B cell (primary cell): ENCODE data around the gene MLXIPL.

ENCODE experiments used
- EZH2 ChIP-seq: IDR thresholded peaks from 2 replicates; pipeline ENCODE4 v1.6.1; 2012; ENCODE audit warnings: borderline replicate concordance, low read depth, mild to moderate bottlenecking, moderate library complexity, low read length; ENCODE audit not compliant: insufficient read depth, poor library complexity, severe bottlenecking
- TF ChIP-seq, protein P1 (sequence below): fragments of 200-600 bp; IDR thresholded peaks from one replicate; pipeline ENCODE4 v1.8.0; 2022; ENCODE audit warnings: antibody characterized with exemption, mild to moderate bottlenecking

DNA sequence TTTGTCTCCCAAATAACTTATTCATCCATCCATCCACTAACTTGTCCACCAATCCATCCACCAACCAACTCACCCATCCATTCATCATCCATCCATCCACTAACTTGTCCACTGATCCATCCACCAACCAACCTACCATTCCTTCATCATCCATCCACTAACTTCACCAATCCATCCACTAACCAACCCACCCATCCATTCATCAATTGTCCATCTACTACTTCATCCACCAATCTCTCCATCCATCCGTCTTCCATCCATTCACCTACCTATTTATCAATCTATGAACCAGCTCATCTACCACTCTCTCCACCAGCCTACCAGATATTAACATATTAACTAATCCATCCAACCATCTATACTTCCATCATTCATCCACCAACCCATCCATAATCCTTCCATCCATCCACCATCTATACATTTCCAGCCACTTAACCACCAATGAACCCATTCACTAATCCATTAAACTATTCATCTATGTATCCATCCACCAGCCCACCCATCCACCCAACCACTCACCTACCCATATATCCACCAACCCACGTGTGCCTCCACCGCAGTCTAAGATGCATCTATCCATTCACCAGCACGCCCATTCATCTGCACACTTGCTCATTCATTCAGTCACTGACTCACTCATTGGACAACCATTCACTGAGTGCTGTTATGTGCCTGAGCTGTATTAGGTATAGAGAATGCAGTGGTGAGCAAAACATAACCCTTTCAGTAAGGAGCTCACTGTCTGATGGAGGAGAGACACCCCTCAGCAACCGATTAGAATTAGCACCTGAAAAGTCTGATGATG, 26.1 kb downstream of the MLXIPL start:
- TF ChIP-seq, protein P1, sequence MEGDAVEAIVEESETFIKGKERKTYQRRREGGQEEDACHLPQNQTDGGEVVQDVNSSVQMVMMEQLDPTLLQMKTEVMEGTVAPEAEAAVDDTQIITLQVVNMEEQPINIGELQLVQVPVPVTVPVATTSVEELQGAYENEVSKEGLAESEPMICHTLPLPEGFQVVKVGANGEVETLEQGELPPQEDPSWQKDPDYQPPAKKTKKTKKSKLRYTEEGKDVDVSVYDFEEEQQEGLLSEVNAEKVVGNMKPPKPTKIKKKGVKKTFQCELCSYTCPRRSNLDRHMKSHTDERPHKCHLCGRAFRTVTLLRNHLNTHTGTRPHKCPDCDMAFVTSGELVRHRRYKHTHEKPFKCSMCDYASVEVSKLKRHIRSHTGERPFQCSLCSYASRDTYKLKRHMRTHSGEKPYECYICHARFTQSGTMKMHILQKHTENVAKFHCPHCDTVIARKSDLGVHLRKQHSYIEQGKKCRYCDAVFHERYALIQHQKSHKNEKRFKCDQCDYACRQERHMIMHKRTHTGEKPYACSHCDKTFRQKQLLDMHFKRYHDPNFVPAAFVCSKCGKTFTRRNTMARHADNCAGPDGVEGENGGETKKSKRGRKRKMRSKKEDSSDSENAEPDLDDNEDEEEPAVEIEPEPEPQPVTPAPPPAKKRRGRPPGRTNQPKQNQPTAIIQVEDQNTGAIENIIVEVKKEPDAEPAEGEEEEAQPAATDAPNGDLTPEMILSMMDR, result no peak
- no peak for TF ChIP-seq EZH2
